HepG2 (cell line): ENCODE measurements around the gene NDUFS2. TPM values are rescaled to one million over a fixed set of nuclear protein-coding genes. Genes with fewer than 3 reads are reported as not detected.
A peak's percentile ranks its signal among the peaks of the same experiment; 100 is the strongest.

Experiments
- ATF7-NPFF ChIP-seq: sonication (generic); formaldehyde crosslinking; IDR thresholded peaks from 2 replicates; pipeline ENCODE4 v1.8.1; 2023; ENCODE audit warnings: mild to moderate bottlenecking, low read depth, missing genetic modification reagents, moderate library complexity
- CBFB ChIP-seq: sonication (generic); formaldehyde crosslinking; IDR thresholded peaks from 2 replicates; pipeline ENCODE4 v1.4.0; 2020; ENCODE audit warnings: missing genetic modification reagents
- NFIB ChIP-seq: sonication (generic); formaldehyde crosslinking; IDR thresholded peaks from 2 replicates; pipeline ENCODE4 v1.9.0; 2021; ENCODE audit warnings: missing genetic modification reagents, mild to moderate bottlenecking, borderline replicate concordance
- RAD51 ChIP-seq: fragments of 450-650 bp; IDR thresholded peaks from 2 replicates; pipeline ENCODE4 v1.6.1; 2016; ENCODE audit warnings: borderline replicate concordance
- RCOR2 ChIP-seq: IDR thresholded peaks from 2 replicates; pipeline ENCODE4 v1.6.1; 2016; ENCODE audit warnings: missing biosample characterization, missing genetic modification reagents
- RFX3 ChIP-seq: IDR thresholded peaks from 2 replicates; pipeline ENCODE4 v1.6.1; 2016; ENCODE audit warnings: missing biosample characterization, missing genetic modification reagents
- SATB2 ChIP-seq: sonication (generic); formaldehyde crosslinking; IDR thresholded peaks from 2 replicates; pipeline ENCODE4 v1.5.0; 2020; ENCODE audit warnings: missing genetic modification reagents
- ZNF44 ChIP-seq: sonication (generic); formaldehyde crosslinking; IDR thresholded peaks from 2 replicates; pipeline ENCODE4 v1.5.1; 2020; ENCODE audit warnings: mild to moderate bottlenecking, missing genetic modification reagents
- ZNF468 ChIP-seq: sonication (generic); formaldehyde crosslinking; IDR thresholded peaks from 2 replicates; pipeline ENCODE4 v1.8.0; 2022; ENCODE audit warnings: mild to moderate bottlenecking, moderate library complexity, missing genetic modification reagents
- ZNF678 ChIP-seq: sonication (generic); formaldehyde crosslinking; IDR thresholded peaks from 2 replicates; pipeline ENCODE4 v1.4.0; 2020; ENCODE audit warnings: mild to moderate bottlenecking, missing genetic modification reagents
- polyA plus RNA-seq, 8 experiments: library from polyadenylated mRNA; depleted of rRNA in 3 of 8; stranded (reverse) in 7 of 8; unstranded in 1 of 8; fragments of >200 nt; fragmentation: Illumina TruSeq in 4 of 8; extraction: Trizol in 4 of 8; gene quantifications; 2 replicates each; pipeline versions ENCODE4 v1.2.1 to v1.2.3, GENCODE V29; 2011 to 2016; ENCODE audit warnings: low read depth in 4 of 8, missing spikeins in 1 of 8, mixed read lengths in 1 of 8; ENCODE audit not compliant: insufficient read depth in 1 of 8
- total RNA-seq, 5 experiments: library from RNA; depleted of rRNA; stranded (reverse); fragments of >200 nt; fragmentation: Illumina TruSeq; extraction: Trizol; gene quantifications; 2 replicates each; pipeline ENCODE4 v1.2.3, GENCODE V29; 2016; ENCODE audit warnings: low read depth in 1 of 5
- TF ChIP-seq, protein P1 (sequence below): IDR thresholded peaks from 2 replicates; pipeline ENCODE4 v1.6.1; 2018; ENCODE audit warnings: missing genetic modification reagents, mild to moderate bottlenecking, missing compliant biosample characterization
- TF ChIP-seq, protein P2 (sequence below): sonication (generic); formaldehyde crosslinking; IDR thresholded peaks from 2 replicates; pipeline ENCODE4 v1.8.1; 2023; ENCODE audit warnings: missing genetic modification reagents, mild to moderate bottlenecking, borderline replicate concordance
- TF ChIP-seq, protein P3 (sequence below): sonication (generic); formaldehyde crosslinking; IDR thresholded peaks from 2 replicates; pipeline ENCODE4 v1.8.1; 2023; ENCODE audit warnings: mild to moderate bottlenecking, moderate library complexity, missing genetic modification reagents
- TF ChIP-seq, protein P4 (sequence below): sonication (generic); formaldehyde crosslinking; IDR thresholded peaks from 2 replicates; pipeline ENCODE4 v1.5.1; 2020; ENCODE audit warnings: missing genetic modification reagents, mild to moderate bottlenecking, borderline replicate concordance
- TF ChIP-seq, protein P5 (sequence below): IDR thresholded peaks from 2 replicates; pipeline ENCODE4 v1.6.1; 2016
- TF ChIP-seq, protein P6 (sequence below): sonication (generic); formaldehyde crosslinking; IDR thresholded peaks from 2 replicates; pipeline ENCODE4 v1.8.1; 2023; ENCODE audit warnings: mild to moderate bottlenecking, inconsistent platforms, moderate library complexity, missing genetic modification reagents, borderline replicate concordance
- TF ChIP-seq, protein P7 (sequence below): sonication (generic); formaldehyde crosslinking; IDR thresholded peaks from 2 replicates; pipeline ENCODE4 v1.4.0; 2020; ENCODE audit warnings: low read depth, missing genetic modification reagents
- TF ChIP-seq, protein P8 (sequence below): sonication (generic); formaldehyde crosslinking; IDR thresholded peaks from 2 replicates; pipeline ENCODE4 v1.5.0; 2020; ENCODE audit warnings: missing genetic modification reagents

NDUFS2 gene
- total and polyA plus RNA-seq, 2 of the 13 experiments (the other 11 are each of a cell fraction or from before 2014, with no cell fraction given) = 89.9 to 118 TPM

DNA sequence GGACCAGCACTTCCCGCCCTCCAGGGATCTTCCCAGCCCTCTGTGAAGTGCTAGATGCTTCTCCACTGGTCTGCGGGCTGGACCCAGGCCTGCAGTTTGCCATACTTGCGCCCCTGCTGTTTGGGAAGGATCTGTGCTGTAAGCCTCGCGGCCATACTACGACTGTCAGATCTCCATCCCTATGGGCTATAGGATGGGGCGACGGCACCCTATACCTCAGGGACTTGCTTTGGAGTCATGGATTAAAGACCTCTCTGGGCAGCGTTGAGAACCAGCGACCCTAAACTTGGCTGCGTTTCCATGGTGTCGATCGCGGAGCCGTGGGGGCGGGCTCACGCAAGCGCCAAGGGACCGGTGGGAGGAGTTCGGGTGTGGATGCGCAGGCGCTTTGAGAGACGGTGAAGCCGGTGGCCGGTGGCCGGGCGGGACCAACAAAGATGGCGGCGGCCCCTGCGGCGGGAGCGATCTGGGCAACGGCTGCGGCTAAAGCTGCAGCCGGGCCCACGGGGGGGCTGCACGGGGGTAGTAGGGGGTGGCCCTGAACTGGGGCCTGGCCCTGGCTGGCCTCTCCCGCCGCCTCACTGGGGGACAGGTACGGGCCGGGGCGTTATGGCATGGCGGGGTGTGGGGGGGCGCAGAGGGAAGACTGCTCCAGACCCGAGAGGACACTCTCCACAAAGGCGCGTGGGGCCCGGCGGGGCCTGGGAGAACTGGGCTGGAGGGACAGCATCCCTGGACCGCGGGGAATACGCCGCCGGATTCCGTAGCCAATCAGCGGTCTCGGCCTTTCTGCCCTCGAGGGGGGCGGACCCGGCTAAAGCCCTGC is 42.9 kb upstream of the NDUFS2 start, which contains the start of gene USP21 (continued):
- TF ChIP-seq NFIB (CRISPR knock-in tag) = no peak
- TF ChIP-seq, protein P1, sequence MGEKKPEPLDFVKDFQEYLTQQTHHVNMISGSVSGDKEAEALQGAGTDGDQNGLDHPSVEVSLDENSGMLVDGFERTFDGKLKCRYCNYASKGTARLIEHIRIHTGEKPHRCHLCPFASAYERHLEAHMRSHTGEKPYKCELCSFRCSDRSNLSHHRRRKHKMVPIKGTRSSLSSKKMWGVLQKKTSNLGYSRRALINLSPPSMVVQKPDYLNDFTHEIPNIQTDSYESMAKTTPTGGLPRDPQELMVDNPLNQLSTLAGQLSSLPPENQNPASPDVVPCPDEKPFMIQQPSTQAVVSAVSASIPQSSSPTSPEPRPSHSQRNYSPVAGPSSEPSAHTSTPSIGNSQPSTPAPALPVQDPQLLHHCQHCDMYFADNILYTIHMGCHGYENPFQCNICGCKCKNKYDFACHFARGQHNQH (CRISPR knock-in tag) = 0 out of 2 replicates have a peak, but pooled peaks have one; percentile 15
- TF ChIP-seq, protein P2, sequence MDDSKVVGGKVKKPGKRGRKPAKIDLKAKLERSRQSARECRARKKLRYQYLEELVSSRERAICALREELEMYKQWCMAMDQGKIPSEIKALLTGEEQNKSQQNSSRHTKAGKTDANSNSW (CRISPR knock-in tag) = no peak
- TF ChIP-seq, protein P3, sequence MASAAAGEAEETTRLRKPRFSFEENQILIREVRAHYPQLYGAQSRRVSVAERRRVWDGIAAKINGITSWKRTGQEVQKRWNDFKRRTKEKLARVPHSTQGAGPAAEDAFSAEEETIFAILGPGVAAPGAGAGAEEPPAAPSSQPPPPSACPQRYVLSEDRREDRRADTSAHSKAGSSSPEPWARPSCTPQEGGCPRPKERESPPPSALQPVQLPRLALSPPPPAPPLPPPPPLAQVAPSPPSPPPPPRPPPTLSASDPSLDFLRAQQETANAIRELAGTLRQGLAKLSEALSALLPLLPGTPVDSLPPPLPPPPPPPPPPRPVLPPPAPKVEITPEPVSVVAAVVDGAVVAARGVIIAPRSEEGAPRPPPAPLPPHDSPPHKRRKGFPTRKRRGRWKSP = no peak
- peak; percentile 13; the same call in 1 of the 2 replicates for TF ChIP-seq ZNF678 (CRISPR knock-in tag)
- TF ChIP-seq, protein P4, sequence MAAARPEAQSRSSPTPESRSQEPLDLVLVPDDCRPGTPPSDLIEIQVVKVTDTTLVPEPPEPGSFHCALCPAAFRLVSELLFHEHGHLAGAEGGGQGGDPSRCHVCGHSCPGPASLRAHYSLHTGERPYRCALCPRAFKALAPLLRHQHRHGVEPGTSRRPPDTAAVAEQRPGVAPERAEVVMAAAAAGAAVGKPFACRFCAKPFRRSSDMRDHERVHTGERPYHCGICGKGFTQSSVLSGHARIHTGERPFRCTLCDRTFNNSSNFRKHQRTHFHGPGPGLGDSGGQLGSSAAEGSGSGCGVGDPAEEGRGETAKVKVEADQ (CRISPR knock-in tag) = no peak
- TF ChIP-seq, protein P5, sequence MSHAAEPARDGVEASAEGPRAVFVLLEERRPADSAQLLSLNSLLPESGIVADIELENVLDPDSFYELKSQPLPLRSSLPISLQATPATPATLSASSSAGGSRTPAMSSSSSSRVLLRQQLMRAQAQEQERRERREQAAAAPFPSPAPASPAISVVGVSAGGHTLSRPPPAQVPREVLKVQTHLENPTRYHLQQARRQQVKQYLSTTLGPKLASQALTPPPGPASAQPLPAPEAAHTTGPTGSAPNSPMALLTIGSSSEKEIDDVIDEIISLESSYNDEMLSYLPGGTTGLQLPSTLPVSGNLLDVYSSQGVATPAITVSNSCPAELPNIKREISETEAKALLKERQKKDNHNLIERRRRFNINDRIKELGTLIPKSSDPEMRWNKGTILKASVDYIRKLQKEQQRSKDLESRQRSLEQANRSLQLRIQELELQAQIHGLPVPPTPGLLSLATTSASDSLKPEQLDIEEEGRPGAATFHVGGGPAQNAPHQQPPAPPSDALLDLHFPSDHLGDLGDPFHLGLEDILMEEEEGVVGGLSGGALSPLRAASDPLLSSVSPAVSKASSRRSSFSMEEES (CRISPR knock-in tag) = no peak
- TF ChIP-seq RAD51 = no peak
- TF ChIP-seq ZNF44 = no peak
- TF ChIP-seq, protein P6, sequence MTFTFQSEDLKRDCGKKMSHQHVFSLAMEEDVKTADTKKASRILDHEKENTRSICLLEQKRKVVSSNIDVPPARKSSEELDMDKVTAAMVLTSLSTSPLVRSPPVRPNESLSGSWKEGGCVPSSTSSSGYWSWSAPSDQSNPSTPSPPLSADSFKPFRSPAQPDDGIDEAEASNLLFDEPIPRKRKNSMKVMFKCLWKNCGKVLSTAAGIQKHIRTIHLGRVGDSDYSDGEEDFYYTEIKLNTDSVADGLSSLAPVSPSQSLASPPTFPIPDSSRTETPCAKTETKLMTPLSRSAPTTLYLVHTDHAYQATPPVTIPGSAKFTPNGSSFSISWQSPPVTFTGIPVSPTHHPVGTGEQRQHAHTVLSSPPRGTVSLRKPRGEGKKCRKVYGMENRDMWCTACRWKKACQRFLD (CRISPR knock-in tag) = no peak
- no peak for TF ChIP-seq ATF7-NPFF (CRISPR knock-in tag)
- TF ChIP-seq SATB2 (CRISPR knock-in tag) = no peak
- no peak for TF ChIP-seq RCOR2 (CRISPR knock-in tag)
- TF ChIP-seq ZNF468 (CRISPR knock-in tag) = no peak
- TF ChIP-seq, protein P7, sequence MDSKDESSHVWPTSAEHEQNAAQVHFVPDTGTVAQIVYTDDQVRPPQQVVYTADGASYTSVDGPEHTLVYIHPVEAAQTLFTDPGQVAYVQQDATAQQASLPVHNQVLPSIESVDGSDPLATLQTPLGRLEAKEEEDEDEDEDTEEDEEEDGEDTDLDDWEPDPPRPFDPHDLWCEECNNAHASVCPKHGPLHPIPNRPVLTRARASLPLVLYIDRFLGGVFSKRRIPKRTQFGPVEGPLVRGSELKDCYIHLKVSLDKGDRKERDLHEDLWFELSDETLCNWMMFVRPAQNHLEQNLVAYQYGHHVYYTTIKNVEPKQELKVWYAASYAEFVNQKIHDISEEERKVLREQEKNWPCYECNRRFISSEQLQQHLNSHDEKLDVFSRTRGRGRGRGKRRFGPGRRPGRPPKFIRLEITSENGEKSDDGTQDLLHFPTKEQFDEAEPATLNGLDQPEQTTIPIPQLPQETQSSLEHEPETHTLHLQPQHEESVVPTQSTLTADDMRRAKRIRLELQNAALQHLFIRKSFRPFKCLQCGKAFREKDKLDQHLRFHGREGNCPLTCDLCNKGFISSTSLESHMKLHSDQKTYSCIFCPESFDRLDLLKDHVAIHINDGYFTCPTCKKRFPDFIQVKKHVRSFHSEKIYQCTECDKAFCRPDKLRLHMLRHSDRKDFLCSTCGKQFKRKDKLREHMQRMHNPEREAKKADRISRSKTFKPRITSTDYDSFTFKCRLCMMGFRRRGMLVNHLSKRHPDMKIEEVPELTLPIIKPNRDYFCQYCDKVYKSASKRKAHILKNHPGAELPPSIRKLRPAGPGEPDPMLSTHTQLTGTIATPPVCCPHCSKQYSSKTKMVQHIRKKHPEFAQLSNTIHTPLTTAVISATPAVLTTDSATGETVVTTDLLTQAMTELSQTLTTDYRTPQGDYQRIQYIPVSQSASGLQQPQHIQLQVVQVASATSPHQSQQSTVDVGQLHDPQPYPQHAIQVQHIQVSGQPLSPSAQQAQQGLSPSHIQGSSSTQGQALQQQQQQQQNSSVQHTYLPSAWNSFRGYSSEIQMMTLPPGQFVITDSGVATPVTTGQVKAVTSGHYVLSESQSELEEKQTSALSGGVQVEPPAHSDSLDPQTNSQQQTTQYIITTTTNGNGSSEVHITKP (CRISPR knock-in tag) = no peak
- peak; percentile 49; the same call in 1 of the 2 replicates for TF ChIP-seq RFX3
- TF ChIP-seq CBFB (CRISPR knock-in tag) = no peak
- TF ChIP-seq, protein P8, sequence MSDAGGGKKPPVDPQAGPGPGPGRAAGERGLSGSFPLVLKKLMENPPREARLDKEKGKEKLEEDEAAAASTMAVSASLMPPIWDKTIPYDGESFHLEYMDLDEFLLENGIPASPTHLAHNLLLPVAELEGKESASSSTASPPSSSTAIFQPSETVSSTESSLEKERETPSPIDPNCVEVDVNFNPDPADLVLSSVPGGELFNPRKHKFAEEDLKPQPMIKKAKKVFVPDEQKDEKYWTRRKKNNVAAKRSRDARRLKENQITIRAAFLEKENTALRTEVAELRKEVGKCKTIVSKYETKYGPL (CRISPR knock-in tag) = no peak
